ENCODE measurements around the gene STX8.

DNA sequence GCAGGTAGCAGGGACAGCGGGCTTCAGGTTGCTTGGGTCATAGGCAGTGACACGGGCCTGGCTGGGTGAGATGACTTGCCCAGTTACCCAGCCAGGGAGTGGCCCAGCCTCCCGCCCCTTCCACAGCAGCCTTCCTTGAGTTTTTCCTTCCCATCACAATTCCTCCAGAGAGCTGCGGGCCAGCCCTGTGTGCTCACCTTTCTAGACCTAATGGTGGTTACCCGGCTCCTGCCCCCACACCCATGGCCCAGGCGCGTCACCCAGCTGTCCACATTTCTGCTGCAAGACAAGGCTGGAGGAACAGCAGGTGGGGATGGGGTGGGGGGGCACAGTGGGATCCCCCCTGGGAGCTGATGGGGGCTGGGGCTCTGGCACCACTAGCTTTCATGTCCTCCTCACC lies 351.1 kb downstream of the STX8 start:
- TF ChIP-seq ESRRG (CRISPR knock-in tag; IDR thresholded peaks at IDR 0.05) (no peak), RARB (CRISPR knock-in tag; IDR thresholded peaks at IDR 0.05) (no peak), PPARA (CRISPR knock-in tag; IDR thresholded peaks at IDR 0.05; ENCODE audit: borderline replicate concordance) (no peak), ZFP3 (CRISPR knock-in tag; IDR thresholded peaks at IDR 0.05) (no peak)
